NCI-H2227 (cell line): ENCODE results near the gene DIAPH2.

Experiments used
- DNase-seq: peaks from one replicate; lab custom pipeline; 2025; ENCODE audit not compliant: unreplicated experiment; lab: John Stamatoyannopoulos, UW

The DIAPH2 gene

GRCh38 chrX:97039363-97040029 lies 354.9 kb downstream of the DIAPH2 start:
- DNase-seq, result no peak

GRCh38 chrX:97045470-97045869 lies 360.8 kb downstream of the DIAPH2 start:
- no peak for DNase-seq

- no peak for DNase-seq
These were observed 362.2 kb downstream of the DIAPH2 start for GRCh38 chrX:97046867-97047266.

- DNase-seq, result no peak
These were observed 365.8 kb downstream of the DIAPH2 start for GRCh38 chrX:97050392-97050791.

GRCh38 chrX:97057349-97057909 lies 372.8 kb downstream of the DIAPH2 start:
- DNase-seq, result no peak

GRCh38 chrX:97060020-97060419 lies 375.4 kb downstream of the DIAPH2 start:
- no peak for DNase-seq

- DNase-seq, result no peak
These were observed 380.4 kb downstream of the DIAPH2 start for GRCh38 chrX:97065066-97065465.

- no peak for DNase-seq
These were observed 381.3 kb downstream of the DIAPH2 start for GRCh38 chrX:97065973-97066372.

- DNase-seq, result no peak
These were observed 381.7 kb downstream of the DIAPH2 start for GRCh38 chrX:97066381-97066780.

GRCh38 chrX:97070346-97070745 lies 385.7 kb downstream of the DIAPH2 start:
- no peak for DNase-seq

GRCh38 chrX:97074400-97074799 lies 389.8 kb downstream of the DIAPH2 start:
- DNase-seq, result no peak

GRCh38 chrX:97089116-97089515 lies 404.5 kb downstream of the DIAPH2 start:
- no peak for DNase-seq

GRCh38 chrX:97096385-97096784 lies 411.7 kb downstream of the DIAPH2 start:
- no peak for DNase-seq

GRCh38 chrX:97102938-97103337 lies 418.3 kb downstream of the DIAPH2 start:
- no peak for DNase-seq

- DNase-seq, result no peak
These were observed 425.1 kb downstream of the DIAPH2 start for GRCh38 chrX:97109730-97110129.

- no peak for DNase-seq
These were observed 432.9 kb downstream of the DIAPH2 start for GRCh38 chrX:97117572-97117971.

- DNase-seq, result no peak
These were observed 434.9 kb downstream of the DIAPH2 start for GRCh38 chrX:97119474-97120109.

GRCh38 chrX:97123001-97123400 lies 438.4 kb downstream of the DIAPH2 start:
- DNase-seq, result no peak

- DNase-seq, result no peak
These were observed 441.4 kb downstream of the DIAPH2 start for GRCh38 chrX:97126020-97126419.

- no peak for DNase-seq
These were observed 448.2 kb downstream of the DIAPH2 start for GRCh38 chrX:97132664-97133415.

GRCh38 chrX:97145934-97146333 lies 461.3 kb downstream of the DIAPH2 start:
- no peak for DNase-seq

GRCh38 chrX:97155816-97156215 lies 471.2 kb downstream of the DIAPH2 start:
- DNase-seq, result no peak
